HepG2 (cell line): ENCODE results near the gene HCFC1. TPM values are rescaled to one million over a fixed set of nuclear protein-coding genes. Genes with fewer than 3 reads are reported as not detected.

Experiments
- ATAC-seq: fragments of 200-7000 bp; cut with Tn5 transposase; 3 replicates; pipeline ENCODE4 v1.9.1; 2020; ENCODE audit warnings: mild to moderate bottlenecking, moderate library complexity
- BruUV-seq: library from RNA; stranded (reverse); fragments of 400-500 nt; replicated peaks from 2 replicates; lab custom pipeline; 2021; lab: Mats Ljungman, UMichigan
- CTCF ChIA-PET: fragments of 300-600 bp; formaldehyde crosslinking; extraction: SDS; loops from one replicate; lab custom pipeline; 2021; ENCODE audit warnings: low total read pairs, inconsistent platforms, low intra/inter-chr PET ratio; lab: Yijun Ruan, JAX
- POLR2A ChIA-PET: fragments of 350-600 bp; sonication (Branson Sonifier 250); formaldehyde crosslinking; loops from one replicate; lab custom pipeline; 2020; ENCODE audit warnings: antibody characterized with exemption, inconsistent platforms; lab: Yijun Ruan, JAX
- DNase-seq: peaks from one replicate; pipeline ENCODE4 v3.0.0-alpha.2; 2015; ENCODE audit warnings: low spot score
- FAIRE-seq: peaks from 3 replicates; lab custom pipeline; 2011; peaks lifted over from hg19 to GRCh38; lab: Jason Lieb, UNC
- H2AFZ ChIP-seq: one replicate; pipeline ENCODE4 v1.6.1; 2011; ENCODE audit warnings: low read length, inconsistent platforms
- H3K27ac ChIP-seq: fragments of 300-600 bp; 3 replicates; pipeline ENCODE4 v1.8.0; 2011; ENCODE audit warnings: mixed run types, mild to moderate bottlenecking, mixed read lengths, low read length, inconsistent platforms; ENCODE audit not compliant: insufficient read depth; ENCODE audit errors: extremely low read length
- H3K27me3 ChIP-seq, 2 experiments: fragments of 200-600 bp in 1 of 2; 2 replicates in 1 of 2; 3 replicates in 1 of 2; pipeline versions ENCODE4 v1.6.0 to v1.8.0; 2011; ENCODE audit warnings: low read length in 2 of 2, mild to moderate bottlenecking in 2 of 2, moderate library complexity in 2 of 2, inconsistent platforms in 1 of 2; ENCODE audit not compliant: insufficient read depth in 2 of 2, control insufficient read depth in 1 of 2
- H3K36me3 ChIP-seq, 2 experiments: fragments of 200-600 bp in 1 of 2; replicated peaks in 1 of 2; 2 replicates in 1 of 2; 3 replicates in 1 of 2; pipeline versions ENCODE4 v1.5.1 to v1.8.0; 2011; ENCODE audit warnings: low read length in 2 of 2, inconsistent platforms in 1 of 2; ENCODE audit not compliant: insufficient read depth in 2 of 2, control insufficient read depth in 1 of 2
- H3K4me1 ChIP-seq: 2 replicates; pipeline ENCODE4 v1.5.1; 2012; ENCODE audit warnings: low read length, inconsistent platforms; ENCODE audit not compliant: insufficient read depth
- H3K4me2 ChIP-seq: 2 replicates; pipeline ENCODE4 v1.6.0; 2011; ENCODE audit warnings: low read depth, low read length, inconsistent platforms
- H3K4me3 ChIP-seq, 3 experiments: fragments of 200-600 bp in 1 of 3; sonication (generic), shearing (Covaris generic) in 1 of 3; replicated peaks in 1 of 3; 2 replicates each; pipeline ENCODE4 v1.5.1; 2011 to 2016; ENCODE audit warnings: low read length in 3 of 3, inconsistent platforms in 2 of 3, low read depth in 2 of 3, mild to moderate bottlenecking in 2 of 3, control low read depth in 1 of 3, mixed read lengths in 1 of 3; ENCODE audit not compliant: insufficient read depth in 1 of 3
- H3K79me2 ChIP-seq: one replicate; pipeline ENCODE4 v1.6.1; 2011; ENCODE audit warnings: low read length, inconsistent platforms; ENCODE audit not compliant: insufficient read depth
- H3K9ac ChIP-seq: 2 replicates; pipeline ENCODE4 v1.6.0; 2011; ENCODE audit warnings: mild to moderate bottlenecking, low read depth, low read length, inconsistent platforms; ENCODE audit not compliant: insufficient read depth
- H3K9me3 ChIP-seq: 2 replicates; pipeline ENCODE4 v1.5.1; 2012; ENCODE audit warnings: mild to moderate bottlenecking, low read length
- H4K20me1 ChIP-seq: 2 replicates; pipeline ENCODE4 v1.6.0; 2011; ENCODE audit warnings: inconsistent platforms, mild to moderate bottlenecking, low read length, moderate library complexity; ENCODE audit not compliant: insufficient read depth
- FOXM1 ChIP-seq: sonication (generic); formaldehyde crosslinking; IDR thresholded peaks from 2 replicates; pipeline ENCODE4 v1.5.0; 2020; ENCODE audit warnings: missing genetic modification reagents
- HNRNPH1 ChIP-seq: fragments of 200-400 bp; formaldehyde crosslinking; optimal IDR thresholded peaks from 2 replicates; pipeline ENCODE3; 2017; ENCODE audit warnings: mild to moderate bottlenecking, low read depth, low read length
- KDM3A ChIP-seq: IDR thresholded peaks from 2 replicates; pipeline ENCODE4 v1.6.1; 2018; ENCODE audit warnings: low read depth, missing compliant biosample characterization
- NAIF1 ChIP-seq: sonication (generic); formaldehyde crosslinking; IDR thresholded peaks from 2 replicates; pipeline ENCODE4 v1.5.0; 2020; ENCODE audit warnings: mild to moderate bottlenecking, missing genetic modification reagents, borderline replicate concordance
- ZNF232 ChIP-seq: sonication (generic); formaldehyde crosslinking; IDR thresholded peaks from 2 replicates; pipeline ENCODE4 v1.4.0; 2020; ENCODE audit warnings: missing genetic modification reagents, borderline replicate concordance
- ZNF263 ChIP-seq: sonication (generic); formaldehyde crosslinking; IDR thresholded peaks from 2 replicates; pipeline ENCODE4 v1.4.0; 2020; ENCODE audit warnings: missing genetic modification reagents
- ZNF558 ChIP-seq: sonication (generic); formaldehyde crosslinking; IDR thresholded peaks from 2 replicates; pipeline ENCODE4 v1.9.0; 2022; ENCODE audit warnings: mild to moderate bottlenecking, missing genetic modification reagents, borderline replicate concordance
- ZNF567 ChIP-seq: sonication (generic); formaldehyde crosslinking; IDR thresholded peaks from 2 replicates; pipeline ENCODE4 v1.8.1; 2023; ENCODE audit warnings: mild to moderate bottlenecking, missing genetic modification reagents, borderline replicate concordance
- ZNF724P ChIP-seq: sonication (generic); formaldehyde crosslinking; IDR thresholded peaks from 2 replicates; pipeline ENCODE4 v1.8.0; 2022; ENCODE audit warnings: missing genetic modification reagents, borderline replicate concordance
- WGBS: methylation state at CpG from one replicate; pipeline ENCODE4 v1.1.6; 2017; ENCODE audit warnings: low lambda C conversion rate; 5-methylcytosine and 5-hydroxymethylcytosine counted together
- in situ Hi-C: cut with HindIII; loops from 2 replicates; pipeline ENCODE4 v1.10.0; 2017; ENCODE audit warnings: low pct_unique_long_range_greater_than_20kb; ENCODE audit not compliant: extremely low pct_ligation_motif_present
- intact Hi-C: fragments of 100-400 bp; cut with micrococcal nuclease; formaldehyde crosslinking; loops from one replicate; pipeline ENCODE4 v1.10.0; 2022; ENCODE audit not compliant: unreplicated experiment
- polyA plus RNA-seq, 8 experiments: library from polyadenylated mRNA; depleted of rRNA in 3 of 8; stranded (reverse) in 7 of 8; unstranded in 1 of 8; fragments of >200 nt; fragmentation: Illumina TruSeq in 4 of 8; extraction: Trizol in 4 of 8; gene quantifications; 2 replicates each; pipeline versions ENCODE4 v1.2.1 to v1.2.3, GENCODE V29; 2011 to 2016; ENCODE audit warnings: low read depth in 4 of 8, missing spikeins in 1 of 8, mixed read lengths in 1 of 8; ENCODE audit not compliant: insufficient read depth in 1 of 8
- total RNA-seq, 5 experiments: library from RNA; depleted of rRNA; stranded (reverse); fragments of >200 nt; fragmentation: Illumina TruSeq; extraction: Trizol; gene quantifications; 2 replicates each; pipeline ENCODE4 v1.2.3, GENCODE V29; 2016; ENCODE audit warnings: low read depth in 1 of 5
- TF ChIP-seq, protein P1 (sequence below): sonication (generic); formaldehyde crosslinking; IDR thresholded peaks from 2 replicates; pipeline ENCODE4 v1.4.0; 2020; ENCODE audit warnings: missing genetic modification reagents, mild to moderate bottlenecking, borderline replicate concordance
- TF ChIP-seq, protein P2 (sequence below), 2 experiments: sonication (generic) in 1 of 2; formaldehyde crosslinking in 1 of 2; IDR thresholded peaks; 2 replicates each; pipeline versions ENCODE4 v1.4.0 to v1.6.1; 2018 to 2020; ENCODE audit warnings: missing genetic modification reagents in 2 of 2, borderline replicate concordance in 1 of 2, low read depth in 1 of 2, mild to moderate bottlenecking in 1 of 2, missing biosample characterization in 1 of 2

HCFC1 gene
- total and polyA plus RNA-seq, 2 of the 13 experiments (the other 11 are each of a cell fraction or from before 2014, with no cell fraction given), result 5.8 to 17.8 TPM

DNA sequence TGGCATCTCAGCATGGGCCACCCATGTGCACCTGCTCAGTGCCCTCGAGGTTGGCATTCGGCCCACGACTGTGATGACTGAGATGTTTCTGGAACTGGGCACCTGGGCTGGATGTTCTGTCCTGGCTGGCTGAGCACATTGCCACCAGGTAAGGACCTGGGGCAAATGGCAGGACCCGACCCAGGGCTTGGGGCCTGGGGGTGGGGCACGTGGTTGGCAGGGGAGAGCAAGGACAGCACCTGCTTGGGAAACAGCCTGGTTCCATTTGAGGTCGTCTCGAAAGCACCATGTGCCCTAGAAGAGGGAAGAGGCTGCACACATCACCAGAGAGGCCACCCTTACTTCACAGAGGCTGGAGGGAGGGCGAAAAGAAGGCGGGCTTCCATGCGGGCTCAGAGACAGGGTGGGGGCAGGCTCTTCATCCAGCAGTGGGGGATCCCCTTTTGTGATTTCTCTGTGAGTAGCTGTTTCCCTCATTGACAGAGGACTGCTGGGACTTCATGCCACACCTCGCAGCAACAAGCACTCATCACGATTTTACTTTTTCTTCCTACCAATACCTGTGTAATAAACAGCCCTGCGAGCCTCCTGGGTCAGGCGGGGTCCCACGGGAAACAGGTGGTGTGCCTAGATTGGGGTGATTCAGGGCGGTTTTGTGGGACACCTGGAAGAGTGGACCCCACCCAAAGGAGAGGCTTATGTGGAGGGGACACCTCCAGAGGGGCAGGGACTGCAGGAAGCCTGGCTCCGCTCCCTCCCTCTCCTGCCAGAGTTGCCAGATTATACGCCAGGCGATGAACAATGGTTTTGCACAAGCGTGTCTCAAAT lies 12.9 kb upstream of the HCFC1 start:
- in situ Hi-C loops, result no loop called here
- no TSS peak for BruUV-seq

More for the DNA sequence above, 12.9 kb upstream of the HCFC1 start:
- H3K9ac ChIP-seq, result no peak overlapping the region
- ChIA-PET POLR2A (interaction anchor here (1.4 kb wide), 1 partner anchor 10 kb away, joined by 4 read pairs; no protein-coding TSS in a partner anchor), CTCF (no interaction called here)
- H3K4me2 ChIP-seq, result no peak overlapping the region
- intact Hi-C loops, result no loop called here
- H3K9me3 ChIP-seq, result no peaks in the 10 kb centered on the region
- TF ChIP-seq ZNF558 (CRISPR knock-in tag) (no peak), HNRNPH1 (no peak), FOXM1 (CRISPR knock-in tag) (no peak), KDM3A (CRISPR knock-in tag) (no peak), ZNF724P (CRISPR knock-in tag) (no peak), ZNF263 (CRISPR knock-in tag) (no peak), ZNF567 (CRISPR knock-in tag) (no peak), NAIF1 (CRISPR knock-in tag) (no peak), ZNF232 (CRISPR knock-in tag) (no peak)
- TF ChIP-seq, protein P1, sequence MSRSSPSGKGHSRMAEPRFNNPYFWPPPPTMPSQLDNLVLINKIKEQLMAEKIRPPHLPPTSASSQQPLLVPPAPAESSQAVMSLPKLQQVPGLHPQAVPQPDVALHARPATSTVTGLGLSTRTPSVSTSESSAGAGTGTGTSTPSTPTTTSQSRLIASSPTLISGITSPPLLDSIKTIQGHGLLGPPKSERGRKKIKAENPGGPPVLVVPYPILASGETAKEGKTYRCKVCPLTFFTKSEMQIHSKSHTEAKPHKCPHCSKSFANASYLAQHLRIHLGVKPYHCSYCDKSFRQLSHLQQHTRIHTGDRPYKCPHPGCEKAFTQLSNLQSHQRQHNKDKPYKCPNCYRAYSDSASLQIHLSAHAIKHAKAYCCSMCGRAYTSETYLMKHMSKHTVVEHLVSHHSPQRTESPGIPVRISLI (CRISPR knock-in tag), result no peak
- TF ChIP-seq, protein P2, sequence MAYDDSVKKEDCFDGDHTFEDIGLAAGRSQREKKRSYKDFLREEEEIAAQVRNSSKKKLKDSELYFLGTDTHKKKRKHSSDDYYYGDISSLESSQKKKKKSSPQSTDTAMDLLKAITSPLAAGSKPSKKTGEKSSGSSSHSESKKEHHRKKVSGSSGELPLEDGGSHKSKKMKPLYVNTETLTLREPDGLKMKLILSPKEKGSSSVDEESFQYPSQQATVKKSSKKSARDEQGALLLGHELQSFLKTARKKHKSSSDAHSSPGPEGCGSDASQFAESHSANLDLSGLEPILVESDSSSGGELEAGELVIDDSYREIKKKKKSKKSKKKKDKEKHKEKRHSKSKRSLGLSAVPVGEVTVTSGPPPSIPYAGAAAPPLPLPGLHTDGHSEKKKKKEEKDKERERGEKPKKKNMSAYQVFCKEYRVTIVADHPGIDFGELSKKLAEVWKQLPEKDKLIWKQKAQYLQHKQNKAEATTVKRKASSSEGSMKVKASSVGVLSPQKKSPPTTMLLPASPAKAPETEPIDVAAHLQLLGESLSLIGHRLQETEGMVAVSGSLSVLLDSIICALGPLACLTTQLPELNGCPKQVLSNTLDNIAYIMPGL (CRISPR knock-in tag; IDR thresholded peaks at IDR 0.05; ENCODE audit: borderline replicate concordance in 1 of 2, low read depth in 1 of 2), result no peak
- no peaks in the 10 kb centered on the region for H3K36me3 ChIP-seq
- no peak for DNase-seq
- no peak overlapping the region for H3K27ac ChIP-seq
- no peaks in the 10 kb centered on the region for H3K27me3 ChIP-seq
- no peak overlapping the region for H3K4me3 ChIP-seq
- FAIRE-seq, result no peak
- 96% methylated on average over 5 of the region's 20 CpGs for WGBS
- no peak for ATAC-seq
- no peak overlapping the region for H2AFZ ChIP-seq
- H4K20me1 ChIP-seq, result no peaks in the 10 kb centered on the region
- peaks cover 20% of the 10 kb centered on the region for H3K4me1 ChIP-seq
- H3K79me2 ChIP-seq, result no peaks in the 10 kb centered on the region
